GM12873 (cell line): ENCODE results near the gene SLC38A6.

Source experiments
- TF ChIP-seq, protein P1 (sequence below): IDR thresholded peaks from 2 replicates; pipeline ENCODE4 v1.5.1; 2012; ENCODE audit warnings: low read depth, mild to moderate bottlenecking, moderate library complexity, low read length, control low read depth; ENCODE audit not compliant: insufficient read depth; ENCODE audit errors: missing control alignments

The SLC38A6 gene

DNA sequence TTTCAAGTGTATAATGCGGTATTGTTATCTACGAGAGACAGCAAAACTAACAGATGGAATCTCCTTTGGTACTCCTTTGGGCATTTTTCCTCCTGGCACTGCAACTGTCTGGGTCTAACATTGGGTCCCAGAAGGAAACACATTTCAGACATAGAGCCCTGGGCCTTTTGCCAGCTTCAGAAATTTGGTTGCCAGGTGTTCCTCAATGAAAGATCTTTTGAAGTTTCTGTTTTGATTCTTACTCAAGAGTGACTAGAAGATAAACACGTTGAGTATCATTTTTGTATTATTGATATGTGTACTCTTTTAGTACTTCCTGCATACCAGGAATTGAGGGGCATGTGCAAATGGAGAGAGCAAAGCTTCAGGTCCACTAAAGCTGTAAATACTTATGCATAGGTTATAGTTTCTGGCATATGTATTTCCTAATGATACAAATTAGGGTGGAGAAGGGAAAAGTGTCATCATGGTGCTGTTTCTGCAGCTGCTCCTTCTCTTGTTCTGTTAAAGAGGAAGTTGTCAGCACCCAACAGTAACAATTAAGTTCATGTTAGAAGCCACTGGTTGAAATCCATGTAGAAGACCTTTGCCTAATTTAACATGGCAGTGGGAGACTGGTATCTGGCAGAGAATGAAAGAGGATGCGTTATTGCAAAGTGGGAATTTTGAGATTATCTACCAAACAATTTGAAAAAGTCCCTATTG is 53.5 kb downstream of the SLC38A6 start:
- TF ChIP-seq, protein P1, sequence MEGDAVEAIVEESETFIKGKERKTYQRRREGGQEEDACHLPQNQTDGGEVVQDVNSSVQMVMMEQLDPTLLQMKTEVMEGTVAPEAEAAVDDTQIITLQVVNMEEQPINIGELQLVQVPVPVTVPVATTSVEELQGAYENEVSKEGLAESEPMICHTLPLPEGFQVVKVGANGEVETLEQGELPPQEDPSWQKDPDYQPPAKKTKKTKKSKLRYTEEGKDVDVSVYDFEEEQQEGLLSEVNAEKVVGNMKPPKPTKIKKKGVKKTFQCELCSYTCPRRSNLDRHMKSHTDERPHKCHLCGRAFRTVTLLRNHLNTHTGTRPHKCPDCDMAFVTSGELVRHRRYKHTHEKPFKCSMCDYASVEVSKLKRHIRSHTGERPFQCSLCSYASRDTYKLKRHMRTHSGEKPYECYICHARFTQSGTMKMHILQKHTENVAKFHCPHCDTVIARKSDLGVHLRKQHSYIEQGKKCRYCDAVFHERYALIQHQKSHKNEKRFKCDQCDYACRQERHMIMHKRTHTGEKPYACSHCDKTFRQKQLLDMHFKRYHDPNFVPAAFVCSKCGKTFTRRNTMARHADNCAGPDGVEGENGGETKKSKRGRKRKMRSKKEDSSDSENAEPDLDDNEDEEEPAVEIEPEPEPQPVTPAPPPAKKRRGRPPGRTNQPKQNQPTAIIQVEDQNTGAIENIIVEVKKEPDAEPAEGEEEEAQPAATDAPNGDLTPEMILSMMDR = no peak

DNA sequence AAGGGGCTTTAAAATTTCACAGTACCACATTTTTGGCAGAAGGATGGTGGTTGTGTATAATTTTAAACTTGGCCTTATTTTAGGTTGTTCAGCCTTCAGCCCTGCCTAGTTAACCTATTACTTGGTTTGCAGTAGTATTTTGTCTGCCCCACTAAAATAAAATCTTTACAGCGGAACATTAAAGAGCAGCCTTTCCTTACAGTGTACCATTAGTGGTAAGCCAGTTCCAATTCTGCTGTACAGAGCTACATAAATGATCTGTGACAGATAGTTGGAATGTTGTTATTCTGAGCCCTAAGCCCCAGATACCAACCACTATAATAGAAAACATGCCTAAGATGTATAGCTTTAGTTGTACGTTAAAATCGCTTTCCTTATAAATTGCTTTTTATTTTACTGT is 56.2 kb downstream of the SLC38A6 start:
- TF ChIP-seq, protein P1 = no peak

GRCh38 chr14:61041704-61042103 is 60.7 kb downstream of the SLC38A6 start:
- TF ChIP-seq, protein P1 = no peak

- TF ChIP-seq, protein P1 = no peak
These were observed 61.2 kb downstream of the SLC38A6 start for GRCh38 chr14:61042220-61042619.

- TF ChIP-seq, protein P1 = no peak
These were observed 62.5 kb downstream of the SLC38A6 start for GRCh38 chr14:61043506-61043905.

DNA sequence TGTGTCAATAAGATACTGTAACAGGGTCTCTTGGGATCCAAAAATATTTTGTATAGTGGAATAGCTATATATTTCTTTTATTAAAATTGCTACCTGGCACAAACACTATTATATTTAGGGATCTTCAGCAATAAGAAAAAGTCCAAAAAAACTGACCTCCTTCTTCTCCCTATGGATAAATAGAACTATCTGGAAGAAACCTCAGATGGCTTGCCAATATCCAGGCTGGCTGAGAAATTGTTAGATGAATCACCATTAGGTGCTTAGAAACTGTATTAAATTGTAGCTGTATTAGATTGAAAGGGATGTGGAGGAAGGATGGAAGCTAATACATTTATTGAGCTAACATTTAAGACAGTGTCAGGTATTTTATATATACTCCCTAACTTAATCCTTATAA is 66.0 kb downstream of the SLC38A6 start:
- TF ChIP-seq, protein P1 = no peak

- TF ChIP-seq, protein P1 = no peak
These were observed 67.6 kb downstream of the SLC38A6 start for GRCh38 chr14:61048640-61049039.
